GM19438 (cell line): ENCODE results near the gene CKAP2L.
"Not testable (repeated sequence)": the region's sequence is repeated elsewhere in the genome, so short reads cannot be mapped to it uniquely, and the experiment has no call there.

Experiments used
- ATAC-seq: cut with Tn5 transposase; IDR thresholded peaks from one replicate; pipeline ENCODE4 v1.9.1; 2021; ENCODE audit warnings: low read depth; ENCODE audit not compliant: unreplicated experiment

The CKAP2L gene

DNA sequence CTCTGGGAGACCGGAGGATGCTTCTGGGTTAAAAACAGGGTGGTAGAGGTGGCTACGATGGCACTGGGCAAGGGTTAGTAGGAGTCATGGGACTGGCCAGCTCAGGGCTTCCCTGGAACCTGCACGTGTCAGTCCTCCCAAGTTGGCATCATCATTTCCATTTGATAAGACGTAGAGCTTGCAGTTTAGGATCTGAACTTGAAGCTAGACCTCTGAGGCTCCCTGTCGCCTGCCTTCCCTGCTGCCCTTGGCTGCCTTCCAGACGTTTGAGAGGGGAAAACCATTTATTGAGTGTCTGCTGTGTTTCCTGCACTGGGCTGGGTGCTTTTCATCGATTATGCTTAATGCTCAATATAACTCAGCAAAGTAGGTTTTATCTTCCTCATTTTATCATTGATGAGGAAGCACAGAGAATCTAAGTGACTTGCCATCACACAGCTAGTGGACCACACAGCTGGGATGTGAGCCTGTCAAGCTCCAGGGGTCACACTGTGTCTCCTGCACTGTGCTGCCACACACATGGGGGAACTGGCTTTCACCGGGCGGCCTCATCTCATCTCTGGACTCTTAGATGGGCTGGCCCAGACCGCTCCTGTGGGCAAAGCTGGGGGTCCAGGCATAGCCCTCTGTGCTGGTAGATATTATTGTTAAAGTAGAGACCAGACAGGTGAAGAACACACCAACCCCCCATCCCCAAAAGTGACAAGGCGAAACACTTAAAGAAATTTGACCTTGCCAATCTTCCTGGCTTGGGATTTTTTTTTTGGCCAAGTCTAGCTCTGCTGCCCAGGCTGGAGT, 35.8 kb downstream of the CKAP2L start:
- ATAC-seq: no peak

DNA sequence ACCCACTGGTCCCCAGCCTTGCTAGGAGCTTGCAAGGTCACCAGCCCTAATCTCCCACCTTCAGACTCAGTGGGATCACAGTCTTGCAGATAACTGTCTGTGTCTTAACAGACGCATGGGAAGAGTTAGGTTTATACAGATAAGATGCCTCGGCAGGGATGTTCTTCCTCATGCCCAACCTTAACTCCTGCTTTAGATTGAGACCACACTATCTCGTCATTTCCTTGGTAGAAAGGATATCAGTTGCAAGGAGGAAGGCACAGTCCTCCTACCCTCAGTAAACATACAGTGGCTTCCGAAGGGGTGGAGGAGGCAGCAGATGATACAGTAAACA, 36.4 kb downstream of the CKAP2L start:
- ATAC-seq: no peak

DNA sequence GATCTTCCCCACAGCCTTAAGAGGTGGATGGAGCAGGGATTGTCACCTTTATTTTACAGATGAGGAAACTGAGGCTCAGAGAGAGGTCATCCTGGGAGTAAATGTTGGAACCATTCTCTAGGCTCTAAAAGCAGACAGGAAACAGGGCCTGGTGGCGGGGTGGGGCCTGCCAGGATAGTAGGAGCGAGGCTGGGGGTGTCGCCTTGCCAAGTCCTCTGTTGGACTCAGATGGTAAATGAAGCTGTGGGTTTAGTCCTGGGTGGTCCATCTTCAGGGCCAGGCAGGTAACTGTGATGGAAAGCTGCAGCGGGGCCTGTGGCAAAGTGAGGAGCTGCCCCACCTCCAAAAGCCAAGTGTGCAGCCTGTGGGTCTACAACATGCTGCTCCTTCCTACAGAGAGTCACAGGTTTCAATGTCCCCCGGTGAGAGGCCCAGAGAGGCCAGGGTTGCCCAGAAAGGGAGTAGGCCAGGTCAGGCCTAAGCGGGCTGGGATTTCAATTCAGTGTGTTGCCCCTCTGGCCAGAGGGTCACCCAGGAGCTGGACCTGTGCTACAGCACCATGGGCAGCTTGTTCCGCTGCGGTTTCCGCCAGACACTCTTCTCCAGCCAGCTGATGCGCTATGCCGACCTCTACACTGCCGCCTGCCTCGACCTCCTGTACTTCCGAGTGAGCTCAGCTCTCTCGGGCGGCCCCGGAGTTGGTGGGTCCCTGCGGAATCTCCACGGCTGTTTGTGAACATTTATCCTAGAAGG, 37.0 kb downstream of the CKAP2L start:
- ATAC-seq: no peak

DNA sequence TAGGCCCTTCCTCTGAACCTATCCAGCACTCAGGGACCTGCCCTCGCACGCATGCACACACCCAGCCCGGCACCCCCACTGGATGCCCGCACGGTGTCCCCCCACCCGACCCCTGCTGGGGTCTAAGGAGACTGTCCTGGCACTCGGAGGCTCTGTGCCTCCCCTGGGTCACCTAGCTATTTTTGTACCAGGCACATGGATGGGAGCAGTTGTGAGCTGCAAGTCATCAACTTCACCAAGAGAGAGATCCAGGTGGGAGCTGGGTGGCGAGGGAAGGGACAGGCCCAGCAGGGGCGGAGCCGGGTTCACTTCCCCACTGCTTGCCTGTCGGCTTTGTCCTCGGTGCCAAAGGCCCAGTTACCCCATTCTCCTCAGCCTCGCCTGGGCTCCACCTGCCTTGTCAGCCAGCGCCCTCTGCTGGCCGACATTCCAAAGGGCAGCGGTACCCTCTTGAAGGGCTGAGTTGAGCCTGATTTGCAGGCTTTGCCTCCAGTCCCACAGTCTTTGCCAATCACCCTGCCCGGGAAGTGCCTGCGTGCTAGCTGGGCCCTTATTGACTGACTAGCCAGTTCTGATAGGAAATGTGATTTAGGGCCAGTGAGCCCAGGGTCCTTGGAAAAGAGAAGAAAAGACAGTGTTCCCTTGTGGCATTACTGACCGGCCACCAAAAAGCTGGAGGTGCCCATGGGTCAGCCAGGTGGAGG, 37.8 kb downstream of the CKAP2L start:
- peak; percentile 52 for ATAC-seq

DNA sequence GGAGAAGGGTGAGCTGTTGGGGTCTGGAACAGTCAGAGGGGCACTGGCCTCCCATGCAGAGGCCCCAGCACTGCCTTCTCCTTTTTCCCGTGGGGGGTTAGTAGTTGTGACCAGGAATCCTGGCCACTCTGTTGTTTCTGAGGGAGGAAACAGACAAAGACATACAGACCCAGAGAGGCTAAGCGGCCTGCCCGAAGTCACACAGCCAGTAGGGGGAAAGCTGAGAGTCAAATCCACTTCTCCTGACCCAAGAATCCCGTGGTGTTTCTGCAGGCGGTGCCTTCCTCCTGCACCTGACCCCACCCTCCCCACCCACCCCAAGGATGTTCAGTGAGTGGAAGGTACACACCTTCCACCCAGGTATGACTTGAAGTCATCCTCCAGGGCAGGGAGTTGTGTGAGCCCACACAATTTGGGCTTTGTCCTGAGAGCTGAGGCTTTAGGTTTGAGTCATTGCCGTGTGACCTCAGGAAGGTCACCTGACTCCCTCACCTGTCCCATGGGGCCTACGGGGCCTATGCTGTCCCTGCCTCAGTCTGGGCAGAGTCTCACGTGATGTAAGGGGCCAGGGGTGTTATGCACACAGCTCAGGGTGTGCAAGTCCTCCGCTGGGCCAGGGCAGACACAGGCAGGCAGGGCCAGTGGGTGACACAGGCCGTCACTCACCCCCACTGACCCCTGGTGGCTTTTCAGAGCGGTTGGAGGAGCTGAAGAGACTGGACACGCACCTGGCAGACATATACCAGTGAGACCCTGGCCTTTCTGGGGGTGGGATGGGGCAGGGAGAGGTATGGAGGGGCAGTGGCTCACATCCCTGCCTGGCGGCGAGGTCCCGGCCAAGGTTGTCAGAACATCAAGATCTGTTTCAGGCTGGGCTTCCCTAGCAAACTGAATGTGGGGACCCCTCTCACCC, 38.6 kb downstream of the CKAP2L start:
- peak; percentile 50 for ATAC-seq

DNA sequence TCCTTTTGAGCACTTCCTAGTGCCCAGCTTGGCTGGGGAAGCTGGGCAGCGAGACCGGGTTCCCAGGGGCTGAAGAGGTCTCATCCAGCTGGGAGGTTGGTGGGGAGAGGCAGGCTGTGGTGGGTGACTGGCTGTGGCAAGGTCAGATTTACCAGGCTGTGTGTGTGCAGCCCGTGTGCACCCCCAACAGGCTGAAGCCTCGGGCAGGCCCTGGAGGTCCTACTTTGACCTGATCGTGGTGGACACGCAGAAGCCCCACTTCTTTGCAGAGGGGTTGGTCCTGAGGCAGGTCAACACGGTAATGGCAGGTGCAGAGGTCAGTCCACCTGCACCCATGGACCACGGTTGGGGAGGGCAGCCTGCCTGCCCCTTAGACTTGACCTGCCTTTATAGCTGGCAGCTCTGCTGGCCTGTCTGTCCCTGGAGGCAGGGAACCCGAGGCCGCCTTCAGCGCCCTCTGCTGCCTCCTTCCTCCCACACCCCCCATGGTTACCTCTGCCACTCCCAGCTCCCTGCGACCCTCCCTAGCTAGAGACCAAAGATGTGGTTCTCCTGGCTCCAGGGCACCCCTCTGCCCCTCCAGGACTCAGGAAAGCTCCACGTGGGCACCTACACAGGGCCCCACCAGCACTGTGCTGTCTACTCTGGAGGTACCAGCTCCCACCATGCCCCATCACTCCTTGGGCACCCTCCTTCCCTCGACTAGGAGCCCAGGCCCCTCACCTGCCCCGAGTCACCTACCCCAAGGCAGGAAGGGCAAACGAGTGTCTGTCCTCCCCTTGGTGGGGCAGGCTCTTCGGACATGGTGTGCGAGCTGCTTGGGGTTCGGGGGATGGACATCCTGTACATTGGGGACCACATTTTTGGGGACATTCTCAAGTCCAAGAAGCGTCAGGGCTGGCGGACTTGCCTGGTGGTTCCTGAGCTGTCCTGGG, 39.6 kb downstream of the CKAP2L start:
- ATAC-seq: no peak

DNA sequence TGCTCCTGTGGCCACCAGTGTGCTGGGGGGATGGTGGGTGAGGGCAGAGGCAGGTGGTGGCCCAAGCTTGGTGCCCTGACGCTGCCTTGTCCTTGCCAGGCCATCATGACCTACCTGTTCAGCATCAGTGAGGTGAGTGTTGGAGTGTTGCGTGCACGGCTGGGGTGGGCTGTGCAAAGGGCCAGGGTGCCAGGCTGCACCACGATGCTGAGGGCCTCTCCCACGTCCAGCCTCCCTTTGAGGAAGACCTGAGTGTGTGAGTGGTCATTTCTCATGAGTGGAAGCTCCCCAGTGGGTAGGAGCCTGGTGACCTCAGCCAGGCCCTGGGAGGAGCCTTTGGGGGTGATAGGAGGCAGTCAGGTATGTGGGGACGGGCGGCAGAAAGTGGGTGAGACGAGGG, 40.4 kb downstream of the CKAP2L start:
- ATAC-seq: no peak

DNA sequence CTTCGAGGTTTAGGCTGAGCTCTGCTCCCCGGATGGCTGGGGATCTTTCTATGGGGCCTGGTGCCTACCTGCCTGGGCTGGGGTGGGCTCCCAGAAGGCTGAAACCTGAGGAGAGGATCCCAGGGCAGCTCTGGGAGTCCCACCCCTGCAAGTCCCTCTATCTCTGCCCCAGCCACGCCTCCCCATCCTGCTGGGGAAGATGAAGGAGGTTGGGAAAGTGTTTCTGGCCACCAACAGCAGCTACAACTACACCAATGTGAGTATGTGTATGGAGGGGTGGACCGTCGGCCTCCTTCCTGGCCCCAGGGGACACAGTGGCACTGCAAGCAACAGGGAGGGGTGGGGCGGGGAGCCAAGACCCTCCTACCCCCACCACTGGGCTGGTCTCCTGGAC, 40.9 kb downstream of the CKAP2L start:
- ATAC-seq: no peak

DNA sequence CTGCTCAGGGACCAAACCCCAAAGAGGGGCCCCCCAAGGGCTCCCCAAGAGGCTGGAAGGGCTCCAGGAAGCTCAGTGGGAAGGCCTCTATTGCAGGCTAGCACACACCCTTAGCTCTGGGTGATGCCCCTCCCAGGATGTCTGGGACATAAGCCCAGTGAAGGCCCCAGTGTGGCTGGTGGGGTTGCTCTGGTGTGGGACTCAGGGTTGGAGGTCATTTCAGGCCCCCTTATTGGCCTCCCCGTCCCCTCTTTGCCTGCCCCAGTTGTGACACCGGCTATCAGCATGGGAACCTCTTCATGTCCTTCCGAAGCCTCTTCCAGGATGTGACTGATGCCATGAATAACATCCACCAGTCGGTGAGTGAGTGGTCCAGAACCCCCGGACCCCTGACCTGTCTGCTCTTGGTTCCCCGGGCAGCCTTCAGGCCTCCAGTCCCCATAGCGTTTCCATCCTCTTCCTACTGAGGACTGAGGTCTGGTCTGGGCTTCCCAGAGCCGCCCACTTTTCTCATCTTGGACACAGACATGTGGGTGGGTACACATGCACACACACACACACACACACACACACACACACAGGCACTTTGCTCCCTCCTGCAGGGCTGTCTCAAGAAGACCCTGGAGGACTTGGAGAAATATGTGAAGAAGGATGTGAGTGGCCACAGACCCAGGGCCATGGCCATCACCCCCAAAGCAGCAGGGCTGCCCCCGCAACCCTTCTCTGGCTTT, 41.4 kb downstream of the CKAP2L start:
- ATAC-seq: no peak

DNA sequence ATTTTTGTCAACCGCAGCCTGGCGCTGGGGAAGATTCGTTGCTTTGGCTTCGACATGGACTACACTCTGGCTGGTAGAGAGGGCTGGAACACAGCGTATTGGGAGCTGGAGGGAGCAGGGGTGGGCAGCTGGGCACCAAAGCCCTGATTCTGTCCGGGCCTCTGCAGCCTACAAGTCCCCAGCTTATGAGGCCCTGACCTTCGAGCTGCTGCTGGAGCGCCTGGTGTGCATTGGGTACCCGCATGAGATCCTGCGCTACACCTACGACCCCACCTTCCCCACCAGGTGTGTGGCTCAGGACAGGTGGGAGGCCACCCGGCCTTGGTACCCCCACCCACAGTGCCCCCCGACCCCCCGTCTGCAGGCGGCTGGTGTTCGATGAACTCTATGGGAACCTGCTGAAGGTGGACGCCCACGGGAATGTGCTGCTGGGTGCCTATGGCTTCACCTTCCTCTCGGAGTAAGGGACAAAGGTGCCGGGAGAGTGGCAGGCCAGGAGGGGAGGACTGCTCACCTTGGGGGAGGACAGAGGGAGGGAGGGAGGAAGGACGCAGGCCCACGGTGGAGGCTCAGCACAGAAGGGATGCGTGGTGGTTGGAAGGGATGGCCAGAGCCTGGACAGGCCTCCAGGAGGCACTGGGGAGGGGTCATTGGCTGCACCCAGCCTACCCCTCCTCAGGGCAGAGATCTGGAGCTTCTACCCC, 42.4 kb downstream of the CKAP2L start:
- ATAC-seq: no peak

DNA sequence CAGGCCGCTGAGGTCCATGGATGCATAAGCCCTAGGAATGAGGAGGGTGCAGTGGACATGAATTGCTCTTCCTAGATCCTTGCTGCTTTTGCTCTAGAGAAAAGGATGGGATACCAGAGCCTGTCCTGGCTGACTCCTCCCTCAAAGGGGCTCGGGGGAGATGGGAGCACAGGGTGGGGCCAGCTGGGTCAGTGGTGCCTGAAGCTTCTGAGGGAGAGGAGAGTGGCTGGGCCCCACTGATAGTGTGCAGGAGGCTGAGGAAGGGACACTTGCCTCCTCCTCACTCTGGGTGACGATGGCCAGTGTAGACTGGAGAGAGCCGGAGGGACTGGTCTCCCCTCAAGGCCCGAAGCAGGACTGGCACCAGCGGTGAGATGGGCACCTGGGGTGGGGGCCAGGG, 43.6 kb downstream of the CKAP2L start, which contains the start of gene NT5DC4:
NT5DC4 (plus strand) TSS at position 236 of the 400 bp plus-strand sequence; CDS start at position 296, 60 bp downstream.
- ATAC-seq: no peak

DNA sequence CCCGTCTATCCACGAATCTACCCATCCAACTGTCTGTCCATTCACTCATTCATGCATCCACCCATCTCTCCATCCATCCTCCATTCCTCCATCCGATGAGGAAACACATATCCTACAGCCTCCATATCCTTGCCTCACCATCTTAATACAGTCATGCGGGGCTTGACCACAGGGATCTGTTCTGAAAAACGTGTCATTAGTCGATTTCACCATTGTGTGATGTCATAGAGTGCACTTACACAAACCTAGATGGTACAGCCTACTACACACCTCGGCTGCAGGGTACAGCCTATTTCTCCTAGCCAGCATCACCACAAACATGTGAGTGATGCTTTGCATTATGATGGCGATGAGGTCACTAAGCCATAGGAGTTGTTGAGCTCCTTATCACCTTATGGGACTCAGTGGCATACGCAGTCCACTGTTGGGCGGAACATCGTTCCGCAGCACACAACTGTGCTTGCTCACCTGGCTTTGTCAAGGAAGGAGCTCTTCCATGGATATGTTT, 45.5 kb downstream of the CKAP2L start:
- no peak for ATAC-seq

DNA sequence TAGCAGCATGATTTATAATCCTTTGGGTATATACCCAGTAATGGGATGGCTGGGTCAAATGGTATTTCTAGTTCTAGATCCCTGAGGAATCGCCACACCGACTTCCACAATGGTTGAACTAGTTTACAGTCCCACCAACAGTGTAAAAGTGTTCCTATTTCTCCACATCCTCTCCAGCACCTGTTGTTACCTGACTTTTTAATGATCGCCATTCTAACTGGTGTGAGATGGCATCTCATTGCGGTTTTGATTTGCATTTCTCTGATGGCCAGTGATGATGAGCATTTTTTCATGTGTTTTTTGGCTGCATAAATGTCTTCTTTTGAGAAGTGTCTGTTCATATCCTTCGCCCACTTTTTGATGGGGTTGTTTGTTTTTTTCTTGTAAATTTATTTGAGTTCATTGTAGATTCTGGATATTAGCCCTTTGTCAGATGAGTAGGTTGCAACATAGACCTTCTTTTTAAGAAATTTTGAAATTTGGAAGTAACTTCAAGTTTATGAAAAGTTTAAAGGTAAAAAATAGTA, 47.5 kb downstream of the CKAP2L start:
- not testable (repeated sequence) for ATAC-seq

DNA sequence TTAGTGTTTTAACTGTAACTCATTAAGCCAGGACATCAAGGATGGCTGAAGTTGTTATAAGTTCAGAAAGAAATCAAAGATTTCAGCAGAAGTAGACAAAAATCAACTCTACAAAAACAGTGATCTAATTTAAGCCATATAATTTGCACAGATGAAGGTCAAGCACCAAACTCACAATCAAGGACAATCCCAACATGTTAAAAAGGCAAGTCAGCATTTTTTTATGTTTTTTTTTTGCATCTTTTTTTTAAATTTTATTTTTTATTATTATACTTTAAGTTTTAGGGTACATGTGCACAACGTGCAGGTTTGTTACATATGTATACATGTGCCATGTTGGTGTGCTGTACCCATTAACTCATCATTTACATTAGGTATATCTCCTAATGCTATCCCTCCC, 48.3 kb downstream of the CKAP2L start:
- ATAC-seq: not testable (repeated sequence)

DNA sequence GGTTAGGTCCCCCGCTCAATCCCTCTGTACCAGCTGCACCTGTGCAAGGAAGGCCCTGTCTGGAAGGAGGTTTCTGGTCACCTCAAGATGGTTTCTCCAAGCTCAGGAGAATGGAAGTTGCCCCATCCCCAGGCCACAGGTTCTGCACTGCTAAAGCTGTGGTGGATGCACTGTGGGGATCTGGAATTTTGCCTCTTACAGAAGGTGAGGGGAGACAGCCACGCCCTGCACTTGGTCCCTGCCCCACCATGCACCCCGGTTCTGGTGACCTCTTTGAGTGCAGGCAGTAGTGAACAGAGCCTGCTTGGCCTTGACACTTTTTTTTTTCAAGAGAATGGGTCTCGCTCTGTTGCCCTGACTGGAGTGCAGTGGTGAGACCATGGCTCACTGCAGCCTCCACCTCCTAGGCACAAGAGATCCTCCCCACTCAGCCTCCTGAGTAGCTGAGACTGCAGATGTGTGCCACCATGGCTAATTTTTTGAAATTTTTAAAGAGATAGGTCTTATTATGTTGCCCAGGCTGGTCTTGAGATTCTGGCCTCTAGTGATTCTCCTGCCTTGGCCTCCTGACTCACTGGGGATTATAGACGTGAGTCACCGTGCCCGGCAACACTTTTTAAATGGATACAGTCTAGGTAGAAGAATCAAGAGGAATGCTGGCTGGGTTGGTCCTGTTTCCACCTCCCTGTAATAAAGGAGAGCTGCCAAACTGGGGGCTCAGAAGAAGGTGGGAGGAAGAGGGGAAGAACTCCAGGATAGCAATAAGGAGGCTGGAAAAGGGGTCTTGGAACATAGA, 49.4 kb downstream of the CKAP2L start:
- no peak for ATAC-seq

DNA sequence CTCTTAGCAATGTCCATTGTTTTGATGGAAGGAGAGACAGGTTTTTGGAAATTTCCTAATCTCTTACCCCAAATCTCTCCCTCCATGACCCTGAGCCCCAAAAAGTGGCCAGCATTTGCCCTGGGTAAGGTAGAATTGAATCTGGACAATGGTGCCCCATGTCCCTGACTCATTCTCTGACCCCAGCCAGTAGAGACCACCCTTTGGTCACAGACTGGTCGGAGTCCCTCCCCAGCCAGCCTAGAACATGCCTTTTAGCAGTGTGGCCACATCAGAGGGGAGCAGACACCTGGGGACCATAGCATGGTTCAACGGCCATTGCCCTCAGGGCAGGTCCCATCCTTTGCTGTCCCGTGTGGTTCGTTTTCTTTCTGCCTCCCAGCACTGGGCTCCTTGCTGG, 50.1 kb downstream of the CKAP2L start:
- ATAC-seq: no peak

DNA sequence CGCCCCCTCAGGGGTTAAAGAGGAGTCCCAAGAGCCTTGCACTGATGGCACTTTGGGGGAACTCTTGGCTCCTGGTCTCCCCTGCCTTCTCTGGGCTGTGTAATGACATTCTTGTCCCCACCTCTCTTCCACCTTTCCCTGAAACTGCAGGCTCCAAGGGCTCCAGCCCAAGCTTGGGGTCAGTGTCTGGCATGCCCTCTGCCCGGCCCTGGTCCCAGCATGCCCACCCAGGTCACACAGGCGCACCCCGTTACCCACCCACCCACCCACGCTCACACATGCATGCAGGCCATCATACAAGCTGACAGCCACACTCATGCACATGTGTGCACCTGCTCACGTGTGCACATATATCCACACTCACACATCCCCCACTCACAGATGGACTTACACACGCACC, 50.5 kb downstream of the CKAP2L start:
- no peak for ATAC-seq
